NT2/D1 (cell line): ENCODE data around the gene ERICH3.

Experiments
- DNase-seq: peaks from one replicate; pipeline ENCODE4 v3.0.0-alpha.2; 2011; ENCODE audit warnings: low read depth, low spot score
- H3K27me3 ChIP-seq: 2 replicates; pipeline ENCODE4 v1.6.0; 2011; ENCODE audit warnings: mild to moderate bottlenecking; ENCODE audit not compliant: insufficient read length, insufficient read depth
- H3K36me3 ChIP-seq: 2 replicates; pipeline ENCODE4 v1.6.1; 2011; ENCODE audit warnings: mild to moderate bottlenecking, low read length, mixed read lengths; ENCODE audit not compliant: insufficient read depth, insufficient read length
- H3K4me1 ChIP-seq: 2 replicates; pipeline ENCODE4 v1.5.1; 2011; ENCODE audit not compliant: insufficient read depth, insufficient read length
- H3K4me3 ChIP-seq: 2 replicates; pipeline ENCODE4 v1.5.1; 2011; ENCODE audit warnings: low read depth; ENCODE audit not compliant: insufficient read length
- H3K9ac ChIP-seq: 2 replicates; pipeline ENCODE4 v1.6.0; 2011; ENCODE audit warnings: low read depth; ENCODE audit not compliant: insufficient read length
- H3K9me3 ChIP-seq: 2 replicates; pipeline ENCODE4 v1.5.1; 2011; ENCODE audit warnings: mild to moderate bottlenecking, low read length; ENCODE audit not compliant: insufficient read depth
- SUZ12 ChIP-seq: IDR thresholded peaks from 2 replicates; pipeline ENCODE4 v1.6.1; 2011; ENCODE audit not compliant: insufficient read length, insufficient read depth; ENCODE audit errors: extremely low read depth
- YY1 ChIP-seq: IDR thresholded peaks from 2 replicates; pipeline ENCODE4 v1.6.1; 2011; ENCODE audit not compliant: insufficient read length, insufficient read depth
- ZNF274 ChIP-seq: IDR thresholded peaks from 2 replicates; pipeline ENCODE4 v1.6.1; 2011; ENCODE audit warnings: mild to moderate bottlenecking, low read depth, low read length

The ERICH3 gene

GRCh38 chr1:74641876-74642275, 31.7 kb downstream of the ERICH3 start:
- H3K9me3 ChIP-seq, result no peaks in the 10 kb centered on the region
- no peak for DNase-seq
- H3K36me3 ChIP-seq, result no peaks in the 10 kb centered on the region
- H3K27me3 ChIP-seq, result no peaks in the 10 kb centered on the region
- H3K4me1 ChIP-seq, result no peaks in the 10 kb centered on the region
- TF ChIP-seq YY1, result no peak
- TF ChIP-seq ZNF274, result no peak
- TF ChIP-seq SUZ12, result no peak
- H3K4me3 ChIP-seq, result no peak overlapping the region
- H3K9ac ChIP-seq, result no peak overlapping the region

GRCh38 chr1:74641161-74641560, 32.4 kb downstream of the ERICH3 start:
- TF ChIP-seq YY1 (no peak), SUZ12 (no peak), ZNF274 (no peak)
- Histone ChIP-seq H3K36me3 (no peaks in the 10 kb centered on the region), H3K27me3 (no peaks in the 10 kb centered on the region), H3K9me3 (no peaks in the 10 kb centered on the region), H3K9ac (no peak overlapping the region), H3K4me1 (no peaks in the 10 kb centered on the region), H3K4me3 (no peak overlapping the region)
- DNase-seq, result no peak

- DNase-seq, result no peak
- no peaks in the 10 kb centered on the region for H3K9me3 ChIP-seq
- no peak for TF ChIP-seq SUZ12
- H3K4me3 ChIP-seq, result no peak overlapping the region
- no peaks in the 10 kb centered on the region for H3K36me3 ChIP-seq
- H3K4me1 ChIP-seq, result no peaks in the 10 kb centered on the region
- no peaks in the 10 kb centered on the region for H3K27me3 ChIP-seq
- no peak overlapping the region for H3K9ac ChIP-seq
These were observed 36.3 kb downstream of the ERICH3 start for GRCh38 chr1:74637296-74637695.

GRCh38 chr1:74629283-74629682, 44.3 kb downstream of the ERICH3 start:
- Histone ChIP-seq H3K4me1 (no peaks in the 10 kb centered on the region), H3K9ac (no peak overlapping the region), H3K36me3 (no peaks in the 10 kb centered on the region), H3K27me3 (no peaks in the 10 kb centered on the region), H3K4me3 (no peak overlapping the region), H3K9me3 (no peaks in the 10 kb centered on the region)
- TF ChIP-seq YY1 (no peak), SUZ12 (no peak), ZNF274 (no peak)
- peak; percentile 11 for DNase-seq

GRCh38 chr1:74623716-74624115, 49.9 kb downstream of the ERICH3 start:
- Histone ChIP-seq H3K4me1 (no peaks in the 10 kb centered on the region), H3K4me3 (no peak overlapping the region), H3K9me3 (no peaks in the 10 kb centered on the region), H3K9ac (no peak overlapping the region), H3K36me3 (no peaks in the 10 kb centered on the region), H3K27me3 (no peaks in the 10 kb centered on the region)
- DNase-seq, result no peak
- TF ChIP-seq YY1 (no peak), ZNF274 (no peak), SUZ12 (no peak)

- TF ChIP-seq ZNF274 (no peak), YY1 (no peak), SUZ12 (no peak)
- Histone ChIP-seq H3K9me3 (no peaks in the 10 kb centered on the region), H3K27me3 (no peaks in the 10 kb centered on the region), H3K4me1 (no peaks in the 10 kb centered on the region), H3K4me3 (no peak overlapping the region), H3K9ac (no peak overlapping the region), H3K36me3 (no peaks in the 10 kb centered on the region)
- no peak for DNase-seq
These were observed 53.4 kb downstream of the ERICH3 start for GRCh38 chr1:74620242-74620641.

- no peak overlapping the region for H3K4me3 ChIP-seq
- H3K4me1 ChIP-seq, result no peaks in the 10 kb centered on the region
- H3K9ac ChIP-seq, result no peak overlapping the region
- no peaks in the 10 kb centered on the region for H3K9me3 ChIP-seq
- no peak for DNase-seq
- TF ChIP-seq YY1 (no peak), ZNF274 (no peak), SUZ12 (no peak)
- H3K36me3 ChIP-seq, result no peaks in the 10 kb centered on the region
- H3K27me3 ChIP-seq, result no peaks in the 10 kb centered on the region
These were observed 54.6 kb downstream of the ERICH3 start for GRCh38 chr1:74618974-74619373.

GRCh38 chr1:74613894-74614293, 59.7 kb downstream of the ERICH3 start:
- Histone ChIP-seq H3K9ac (no peak overlapping the region), H3K4me1 (no peaks in the 10 kb centered on the region), H3K36me3 (no peaks in the 10 kb centered on the region), H3K4me3 (no peak overlapping the region), H3K9me3 (no peaks in the 10 kb centered on the region), H3K27me3 (no peaks in the 10 kb centered on the region)
- TF ChIP-seq ZNF274 (no peak), SUZ12 (no peak), YY1 (no peak)
- no peak for DNase-seq
